Kidney (tissue), 14 donors: ENCODE data around the gene TAOK1. TPM values are rescaled to one million over a fixed set of nuclear protein-coding genes. Genes with fewer than 3 reads are reported as not detected.
"Not testable (repeated sequence)": the region's sequence is repeated elsewhere in the genome, so short reads cannot be mapped to it uniquely, and the experiment has no call there.

Source experiments
- DNase-seq, 5 donors: peaks; one replicate each; pipeline ENCODE4 v3.0.0-alpha.2; 2013 to 2020
- FAIRE-seq: peaks from 2 replicates; lab custom pipeline; 2012; peaks lifted over from hg19 to GRCh38; lab: Jason Lieb, UNC
- H3K27ac ChIP-seq, 2 donors: one replicate each; pipeline ENCODE4 v1.7.0; 2013; ENCODE audit warnings: low read depth in 2 of 2, low read length in 2 of 2, inconsistent platforms in 1 of 2
- H3K27me3 ChIP-seq: one replicate; pipeline ENCODE4 v1.7.1; 2013; ENCODE audit warnings: low read length, inconsistent platforms; ENCODE audit not compliant: control insufficient read depth, insufficient read depth
- H3K36me3 ChIP-seq, 3 donors: one replicate each; pipeline versions ENCODE4 v1.7.0 to v1.7.1; 2013; ENCODE audit warnings: low read length in 3 of 3, control low read depth in 1 of 3, inconsistent platforms in 1 of 3; ENCODE audit not compliant: insufficient read depth in 3 of 3, control insufficient read depth in 2 of 3
- H3K4me1 ChIP-seq, 3 donors: one replicate each; pipeline versions ENCODE4 v1.7.0 to v1.7.1; 2013; ENCODE audit warnings: low read length in 3 of 3, inconsistent platforms in 1 of 3, low read depth in 1 of 3; ENCODE audit not compliant: control insufficient read depth in 2 of 3, insufficient read depth in 2 of 3
- H3K4me3 ChIP-seq, 3 donors: one replicate each; pipeline versions ENCODE4 v1.7.0 to v1.8.1; 2013; ENCODE audit warnings: low read length in 3 of 3, control low read depth in 1 of 3, inconsistent platforms in 1 of 3
- H3K9ac ChIP-seq, 3 donors: one replicate each; pipeline versions ENCODE4 v1.7.0 to v1.7.1; 2013; ENCODE audit warnings: low read length in 3 of 3, control low read depth in 1 of 3, inconsistent platforms in 1 of 3
- H3K9me3 ChIP-seq, 3 donors: one replicate each; pipeline versions ENCODE4 v1.7.0 to v1.7.1; 2013; ENCODE audit warnings: low read length in 3 of 3, control low read depth in 1 of 3, inconsistent platforms in 1 of 3; ENCODE audit not compliant: control insufficient read depth in 2 of 3, insufficient read depth in 1 of 3
- intact Hi-C: fragments of 100-400 bp; cut with DNase I; formaldehyde crosslinking; loops from one replicate; pipeline ENCODE4 v1.11.1; 2022
- polyA plus RNA-seq: library from polyadenylated mRNA; stranded (reverse); fragments of 350-450 nt; fragmentation: Illumina TruSeq; extraction: RNeasy Lipid Tissue Mini Kit (QIAGEN cat#74804); gene quantifications from one replicate; pipeline ENCODE4 v1.2.3, GENCODE V29; 2014; ENCODE audit warnings: low read depth, low replicate concordance; ENCODE audit not compliant: insufficient read depth
- total RNA-seq: library from RNA; stranded (reverse); fragmentation: NEBNext Ultra II Directional; extraction: Animal tissue kit (Norgen Biotek cat#: 25700); gene quantifications from one replicate; pipeline ENCODE4 v1.2.1, GENCODE V29; 2021
- TF ChIP-seq, protein P1 (sequence below): IDR thresholded peaks from 3 replicates; pipeline ENCODE4 v1.5.1; 2012; ENCODE audit warnings: mild to moderate bottlenecking, moderate library complexity, borderline replicate concordance; ENCODE audit not compliant: insufficient read depth; ENCODE audit errors: extremely low read depth
- donor health status: control.
- donor health status: control.
- donor health status: control.
- donor health status: control.
- donor health status: control.
- donor health status: DM: yes; HTN: yes; CAD: no.
- donor health status: Normal renal cell carcinoma (clear cell type).

TAOK1 gene
- total and polyA plus RNA-seq, 2 donors from 2014 or later = 5.0 to 74.9 TPM

DNA sequence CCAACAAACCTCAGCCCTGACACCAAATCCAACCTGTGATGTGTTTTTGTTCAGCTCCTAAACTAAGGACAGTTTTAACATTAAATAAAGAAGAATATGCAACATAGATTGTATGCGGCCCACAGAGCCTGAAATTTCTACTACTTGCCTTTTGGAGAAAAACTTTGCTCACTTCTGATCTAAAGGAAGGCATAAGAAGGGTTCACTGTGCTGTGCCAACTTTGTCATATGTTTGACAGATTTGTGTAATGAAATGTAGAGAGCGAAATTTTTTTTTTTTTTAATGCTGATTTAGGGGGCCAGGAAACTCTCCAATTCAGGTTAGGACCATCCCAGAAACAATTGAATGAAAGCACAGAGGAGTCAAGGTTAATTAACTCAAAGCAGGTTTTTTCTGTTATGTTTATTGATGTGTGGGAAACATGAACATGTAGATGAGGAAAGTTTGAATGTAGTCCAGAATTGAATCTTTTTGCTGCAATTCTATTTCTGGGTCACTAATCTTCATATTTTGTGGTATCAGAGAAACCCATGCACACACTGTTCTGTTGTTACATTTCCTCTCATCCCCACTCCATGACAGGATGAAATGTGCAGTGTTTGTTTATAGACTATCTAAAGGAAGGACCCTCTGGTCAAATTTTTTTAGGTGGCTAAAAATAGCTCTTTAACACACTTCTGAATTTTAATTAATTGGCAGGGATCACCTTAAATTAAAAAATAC is 71.5 kb downstream of the TAOK1 start:
- Histone ChIP-seq H3K36me3 (peaks cover 0 to 6% (median 0%) of the 10 kb centered on the region in 3 donors), H3K27me3 (no peaks in the 10 kb centered on the region), H3K27ac (no peak overlapping the region), H3K4me3 (no peak overlapping the region), H3K4me1 (peaks cover 0 to 2% (median 0%) of the 10 kb centered on the region in 3 donors), H3K9me3 (no peaks in the 10 kb centered on the region), H3K9ac (no peak overlapping the region)
- TF ChIP-seq, protein P1, sequence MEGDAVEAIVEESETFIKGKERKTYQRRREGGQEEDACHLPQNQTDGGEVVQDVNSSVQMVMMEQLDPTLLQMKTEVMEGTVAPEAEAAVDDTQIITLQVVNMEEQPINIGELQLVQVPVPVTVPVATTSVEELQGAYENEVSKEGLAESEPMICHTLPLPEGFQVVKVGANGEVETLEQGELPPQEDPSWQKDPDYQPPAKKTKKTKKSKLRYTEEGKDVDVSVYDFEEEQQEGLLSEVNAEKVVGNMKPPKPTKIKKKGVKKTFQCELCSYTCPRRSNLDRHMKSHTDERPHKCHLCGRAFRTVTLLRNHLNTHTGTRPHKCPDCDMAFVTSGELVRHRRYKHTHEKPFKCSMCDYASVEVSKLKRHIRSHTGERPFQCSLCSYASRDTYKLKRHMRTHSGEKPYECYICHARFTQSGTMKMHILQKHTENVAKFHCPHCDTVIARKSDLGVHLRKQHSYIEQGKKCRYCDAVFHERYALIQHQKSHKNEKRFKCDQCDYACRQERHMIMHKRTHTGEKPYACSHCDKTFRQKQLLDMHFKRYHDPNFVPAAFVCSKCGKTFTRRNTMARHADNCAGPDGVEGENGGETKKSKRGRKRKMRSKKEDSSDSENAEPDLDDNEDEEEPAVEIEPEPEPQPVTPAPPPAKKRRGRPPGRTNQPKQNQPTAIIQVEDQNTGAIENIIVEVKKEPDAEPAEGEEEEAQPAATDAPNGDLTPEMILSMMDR = no peak
- intact Hi-C loops = no loop called here
- FAIRE-seq = no peak
- no peak for DNase-seq

DNA sequence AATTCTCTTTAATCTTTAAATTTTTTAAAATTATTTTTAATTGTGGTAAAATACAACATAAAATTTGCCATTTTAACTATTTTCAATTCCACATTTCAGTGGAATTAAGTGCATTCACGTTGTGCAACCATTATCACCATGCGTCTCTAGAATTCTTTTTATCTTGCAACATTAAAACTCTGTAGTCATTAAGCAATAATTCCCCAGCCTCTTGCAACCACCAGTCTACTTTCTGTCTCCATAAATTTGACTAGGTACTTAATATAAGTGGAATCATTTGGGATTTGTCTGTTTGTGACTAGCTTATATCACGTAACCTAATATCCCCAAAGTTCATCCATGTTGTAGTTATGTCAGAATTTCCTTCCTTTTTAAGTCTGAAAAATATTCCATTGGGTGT is 79.1 kb downstream of the TAOK1 start:
- H3K9ac ChIP-seq = no peak overlapping the region
- no peak overlapping the region for H3K4me3 ChIP-seq
- H3K36me3 ChIP-seq = peaks cover 0 to 8% (median 2%) of the 10 kb centered on the region in 3 donors
- no peak overlapping the region for H3K27ac ChIP-seq
- no peaks in the 10 kb centered on the region for H3K4me1 ChIP-seq
- intact Hi-C loops = no loop called here
- FAIRE-seq = no peak
- no peaks in the 10 kb centered on the region for H3K9me3 ChIP-seq
- no peak for DNase-seq
- TF ChIP-seq, protein P1 = no peak
- H3K27me3 ChIP-seq = no peaks in the 10 kb centered on the region

DNA sequence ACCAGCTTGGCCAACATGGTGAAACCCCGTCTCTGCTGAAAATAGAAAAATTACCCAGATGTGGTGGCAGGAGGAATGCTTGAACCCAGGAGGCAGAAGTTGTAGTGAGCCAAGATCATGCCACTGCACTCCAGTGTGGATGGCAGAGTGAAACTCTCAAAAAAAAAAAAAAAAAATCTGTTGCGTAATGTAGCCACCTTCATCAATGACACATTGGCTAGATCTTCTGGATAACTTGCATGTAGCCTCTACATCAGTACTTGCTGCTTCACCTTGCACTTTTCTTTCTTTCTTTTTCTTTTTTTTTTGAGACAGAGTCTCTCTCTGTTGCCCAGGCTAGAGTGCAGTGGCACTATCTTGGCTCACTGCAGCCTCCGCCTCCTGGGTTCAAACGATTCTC is 83.3 kb downstream of the TAOK1 start:
- H3K4me1 ChIP-seq, H3K36me3 ChIP-seq, H3K27me3 ChIP-seq, H3K4me3 ChIP-seq, FAIRE-seq, H3K27ac ChIP-seq, H3K9ac ChIP-seq, intact Hi-C loops, DNase-seq, H3K9me3 ChIP-seq: not testable (repeated sequence)

DNA sequence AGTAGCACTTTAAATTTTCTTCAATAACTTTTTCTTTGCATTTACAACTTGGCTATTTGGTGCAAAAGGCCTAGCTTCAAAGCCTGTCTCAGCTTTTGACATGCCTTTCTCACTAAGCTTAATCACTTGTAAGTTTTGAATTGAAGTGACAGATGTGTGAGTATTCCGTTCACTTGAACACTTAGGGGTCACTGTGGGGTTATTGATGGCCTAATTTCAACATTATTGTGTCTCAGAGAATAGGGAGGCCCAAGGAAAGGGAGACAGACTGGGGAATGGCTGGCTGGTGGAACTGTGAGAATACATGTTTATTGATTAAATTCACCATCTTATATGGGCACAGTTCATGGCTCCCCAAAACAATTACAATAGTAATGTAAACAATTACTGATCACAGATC is 84.1 kb downstream of the TAOK1 start:
- Histone ChIP-seq H3K4me3 (no peak overlapping the region), H3K27ac (no peak overlapping the region), H3K9ac (no peak overlapping the region), H3K36me3 (peaks cover 0 to 2% (median 0%) of the 10 kb centered on the region in 3 donors), H3K4me1 (no peaks in the 10 kb centered on the region), H3K9me3 (no peaks in the 10 kb centered on the region), H3K27me3 (no peaks in the 10 kb centered on the region)
- DNase-seq = no peak
- no peak for FAIRE-seq
- TF ChIP-seq, protein P1 = no peak
- intact Hi-C loops = no loop called here
